Fibroblast of lung (primary cell): ENCODE data around the gene PDE4D. TPM values are rescaled to one million over a fixed set of nuclear protein-coding genes. Genes with fewer than 3 reads are reported as not detected.

Experiments used
- DNase-seq, 2 donors: peaks; one replicate each; pipeline versions ENCODE4 v3.0.0 to v3.0.0-alpha.2; 2010; ENCODE audit warnings: low read depth in 2 of 2
- H2AFZ ChIP-seq: 2 replicates; pipeline ENCODE4 v1.5.1; 2012; ENCODE audit warnings: low read length, control low read depth, inconsistent platforms
- H3K27ac ChIP-seq: 2 replicates; pipeline ENCODE4 v1.5.1; 2011; ENCODE audit warnings: low read length, control low read depth; ENCODE audit not compliant: insufficient read depth
- H3K27me3 ChIP-seq: 2 replicates; pipeline ENCODE4 v1.5.1; 2011; ENCODE audit warnings: mild to moderate bottlenecking, low read length; ENCODE audit not compliant: control insufficient read depth, insufficient read depth
- H3K36me3 ChIP-seq: 2 replicates; pipeline ENCODE4 v1.5.1; 2011; ENCODE audit warnings: low read length; ENCODE audit not compliant: control insufficient read depth, insufficient read depth
- H3K4me1 ChIP-seq: 2 replicates; pipeline ENCODE4 v1.5.1; 2011; ENCODE audit warnings: low read length; ENCODE audit not compliant: control insufficient read depth, insufficient read depth; ENCODE audit errors: extremely low read depth
- H3K4me2 ChIP-seq: 2 replicates; pipeline ENCODE4 v1.5.1; 2011; ENCODE audit warnings: low read length, control low read depth; ENCODE audit not compliant: insufficient read depth; ENCODE audit errors: extremely low read depth
- H3K4me3 ChIP-seq, 4 experiments: fragments of 200-600 bp in 1 of 4; sonication (generic) in 1 of 4; replicated peaks in 1 of 4; 2 replicates each; pipeline ENCODE4 v1.5.1; 2011 to 2016; ENCODE audit warnings: low read length in 4 of 4, low read depth in 3 of 4, mild to moderate bottlenecking in 3 of 4, control low read depth in 2 of 4, inconsistent platforms in 1 of 4, mixed read lengths in 1 of 4; ENCODE audit not compliant: insufficient read depth in 1 of 4; ENCODE audit errors: control extremely low read depth in 1 of 4
- H3K79me2 ChIP-seq: 2 replicates; pipeline ENCODE4 v1.5.1; 2012; ENCODE audit warnings: mild to moderate bottlenecking, low read length, inconsistent platforms; ENCODE audit not compliant: control insufficient read depth, insufficient read depth
- H3K9ac ChIP-seq: 2 replicates; pipeline ENCODE4 v1.5.1; 2011; ENCODE audit warnings: mild to moderate bottlenecking, low read length, control low read depth; ENCODE audit not compliant: insufficient read depth
- H3K9me3 ChIP-seq: 2 replicates; pipeline ENCODE4 v1.5.1; 2012; ENCODE audit warnings: low read depth, low read length; ENCODE audit not compliant: control insufficient read depth, insufficient read depth
- H4K20me1 ChIP-seq: 2 replicates; pipeline ENCODE4 v1.5.1; 2011; ENCODE audit warnings: low read length; ENCODE audit not compliant: control insufficient read depth, insufficient read depth; ENCODE audit errors: extremely low read depth
- EZH2 ChIP-seq: IDR thresholded peaks from 2 replicates; pipeline ENCODE4 v1.5.1; 2012; ENCODE audit warnings: low read length, control low read depth, mild to moderate bottlenecking; ENCODE audit errors: missing control alignments
- polyA plus RNA-seq, 2 donors: library from polyadenylated mRNA; depleted of rRNA in 1 of 2; stranded (reverse) in 1 of 2; unstranded in 1 of 2; fragments of >200 nt; gene quantifications; 2 replicates each; pipeline ENCODE4 v1.2.1, GENCODE V29; 2011 to 2012; ENCODE audit warnings: missing spikeins in 1 of 2
- total RNA-seq: library from RNA; depleted of rRNA; stranded (reverse); fragments of >200 nt; gene quantifications from 2 replicates; pipeline ENCODE4 v1.2.1, GENCODE V29; 2014
- TF ChIP-seq, protein P1 (sequence below), 2 donors: IDR thresholded peaks in 1 of 2; conservative IDR thresholded peaks in 1 of 2; 1 replicate in 1 of 2; 2 replicates in 1 of 2; pipeline ENCODE4 v1.5.1; 2011 to 2012; ENCODE audit warnings: low read length in 2 of 2, control low read depth in 1 of 2, inconsistent platforms in 1 of 2, low read depth in 1 of 2, mild to moderate bottlenecking in 1 of 2

Gene PDE4D
- total and polyA plus RNA-seq, 2 donors (not counting 1 experiment from before 2014, with no cell fraction given) = 2.1 to 8.3 TPM

DNA sequence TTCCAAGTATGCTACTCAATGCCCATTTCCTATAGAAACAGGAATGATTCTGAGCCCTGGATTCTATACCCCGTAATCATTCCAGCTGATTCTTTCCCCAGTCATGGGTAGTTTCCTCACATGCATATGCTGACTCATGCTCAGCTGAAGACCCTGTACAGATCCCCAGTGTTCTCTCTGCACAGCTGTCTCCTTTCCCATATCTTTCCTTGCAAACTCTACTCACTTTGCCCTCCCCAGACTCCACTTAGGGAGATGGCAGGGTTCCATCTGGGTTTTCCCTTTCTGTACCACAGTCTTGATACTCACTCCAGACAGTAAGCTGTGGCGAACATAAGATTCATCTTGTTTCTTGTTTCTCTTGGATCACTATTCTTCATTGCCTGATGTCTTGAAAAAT is 953.1 kb downstream of the PDE4D start:
- H3K4me1 ChIP-seq = no peaks in the 10 kb centered on the region
- H2AFZ ChIP-seq = no peak overlapping the region
- no peaks in the 10 kb centered on the region for H3K9me3 ChIP-seq
- H3K36me3 ChIP-seq = no peaks in the 10 kb centered on the region
- H3K27me3 ChIP-seq = no peaks in the 10 kb centered on the region
- no peaks in the 10 kb centered on the region for H3K79me2 ChIP-seq
- no peaks in the 10 kb centered on the region for H4K20me1 ChIP-seq
- no peak for TF ChIP-seq EZH2
- TF ChIP-seq, protein P1, sequence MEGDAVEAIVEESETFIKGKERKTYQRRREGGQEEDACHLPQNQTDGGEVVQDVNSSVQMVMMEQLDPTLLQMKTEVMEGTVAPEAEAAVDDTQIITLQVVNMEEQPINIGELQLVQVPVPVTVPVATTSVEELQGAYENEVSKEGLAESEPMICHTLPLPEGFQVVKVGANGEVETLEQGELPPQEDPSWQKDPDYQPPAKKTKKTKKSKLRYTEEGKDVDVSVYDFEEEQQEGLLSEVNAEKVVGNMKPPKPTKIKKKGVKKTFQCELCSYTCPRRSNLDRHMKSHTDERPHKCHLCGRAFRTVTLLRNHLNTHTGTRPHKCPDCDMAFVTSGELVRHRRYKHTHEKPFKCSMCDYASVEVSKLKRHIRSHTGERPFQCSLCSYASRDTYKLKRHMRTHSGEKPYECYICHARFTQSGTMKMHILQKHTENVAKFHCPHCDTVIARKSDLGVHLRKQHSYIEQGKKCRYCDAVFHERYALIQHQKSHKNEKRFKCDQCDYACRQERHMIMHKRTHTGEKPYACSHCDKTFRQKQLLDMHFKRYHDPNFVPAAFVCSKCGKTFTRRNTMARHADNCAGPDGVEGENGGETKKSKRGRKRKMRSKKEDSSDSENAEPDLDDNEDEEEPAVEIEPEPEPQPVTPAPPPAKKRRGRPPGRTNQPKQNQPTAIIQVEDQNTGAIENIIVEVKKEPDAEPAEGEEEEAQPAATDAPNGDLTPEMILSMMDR (conservative IDR thresholded peaks at IDR 0.05 in 1 of 2, IDR thresholded peaks at IDR 0.05 in 1 of 2; ENCODE audit: low read depth in 1 of 2, low read length in 2 of 2) = no peak
- no peak overlapping the region for H3K4me3 ChIP-seq
- H3K27ac ChIP-seq = no peak overlapping the region
- DNase-seq = peak; percentile 65 to 85
- H3K9ac ChIP-seq = no peak overlapping the region
- H3K4me2 ChIP-seq = no peak overlapping the region

DNA sequence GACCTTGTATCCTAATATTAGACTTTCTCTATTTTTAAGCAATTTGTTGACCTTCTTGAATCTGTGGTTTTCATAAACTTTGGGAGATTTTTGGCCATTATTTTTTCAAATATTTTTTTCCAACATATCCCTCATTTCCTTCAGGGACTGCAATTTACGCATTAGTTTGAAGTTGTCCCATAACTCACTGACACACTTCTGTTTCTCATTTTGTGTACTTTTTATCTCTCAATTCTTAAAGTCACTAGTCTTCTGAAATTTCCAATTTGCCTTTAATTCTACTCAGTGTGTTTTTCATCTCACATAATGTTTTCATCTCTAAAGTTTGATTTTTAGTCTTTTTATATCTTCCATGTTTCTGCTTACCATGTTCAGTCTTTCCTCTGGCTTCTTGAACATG is 953.9 kb downstream of the PDE4D start:
- no peak for DNase-seq
- H3K4me2 ChIP-seq = no peak overlapping the region

DNA sequence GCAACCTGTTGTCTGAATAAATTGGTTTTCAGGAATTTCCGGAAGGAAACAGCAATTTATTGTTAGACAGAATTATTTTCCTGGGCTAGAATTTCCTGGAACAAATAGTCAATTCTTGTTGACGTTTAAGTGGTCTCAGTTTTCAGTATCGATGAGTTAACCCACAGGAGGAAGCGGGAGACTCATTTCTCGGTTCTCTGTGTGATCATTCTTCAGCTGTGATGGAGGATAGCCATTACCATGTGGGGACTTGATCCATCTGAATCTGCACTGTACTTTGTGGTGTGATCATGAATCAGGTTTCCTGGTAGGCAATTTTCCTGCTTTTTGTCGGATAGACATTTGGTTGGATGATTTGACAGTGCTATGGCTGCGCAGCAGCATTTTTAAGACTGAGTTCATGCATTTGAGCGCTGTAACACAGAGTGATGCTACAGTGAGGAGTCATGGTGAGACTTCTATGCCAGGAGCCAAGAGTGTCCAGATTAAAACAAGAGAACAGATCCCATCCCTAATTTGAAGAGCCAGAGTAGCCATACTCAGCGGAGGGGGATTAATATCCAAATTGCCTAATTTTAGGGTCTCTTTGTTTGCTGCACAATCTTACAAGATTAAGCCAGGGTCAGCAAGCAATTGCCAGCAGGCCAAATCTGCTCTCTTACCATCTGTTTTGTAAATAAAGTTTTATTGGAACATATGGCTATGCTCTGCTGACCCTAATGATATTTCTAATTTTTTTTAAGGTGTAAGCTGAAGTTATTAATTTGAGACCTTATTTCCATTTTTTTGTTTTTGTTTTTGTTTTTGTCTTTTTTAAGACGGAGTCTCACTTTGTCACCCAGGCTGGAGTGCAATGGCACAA is 954.7 kb downstream of the PDE4D start:
- Histone ChIP-seq H3K36me3 (no peaks in the 10 kb centered on the region), H3K79me2 (no peaks in the 10 kb centered on the region), H4K20me1 (no peaks in the 10 kb centered on the region), H3K27ac (no peak overlapping the region), H3K4me1 (no peaks in the 10 kb centered on the region), H3K27me3 (no peaks in the 10 kb centered on the region), H2AFZ (no peak overlapping the region), H3K9ac (no peak overlapping the region), H3K9me3 (no peaks in the 10 kb centered on the region), H3K4me2 (no peak overlapping the region), H3K4me3 (no peak overlapping the region)
- DNase-seq = no peak
- TF ChIP-seq, protein P1 (conservative IDR thresholded peaks at IDR 0.05 in 1 of 2, IDR thresholded peaks at IDR 0.05 in 1 of 2; ENCODE audit: low read depth in 1 of 2, low read length in 2 of 2) = no peak
- TF ChIP-seq EZH2 = no peak

More for the DNA sequence above, 953.9 kb downstream of the PDE4D start:
- Histone ChIP-seq H3K9ac (no peak overlapping the region), H3K27ac (no peak overlapping the region), H3K79me2 (no peaks in the 10 kb centered on the region), H3K4me3 (no peak overlapping the region), H4K20me1 (no peaks in the 10 kb centered on the region), H3K4me1 (no peaks in the 10 kb centered on the region), H3K9me3 (no peaks in the 10 kb centered on the region), H2AFZ (no peak overlapping the region), H3K36me3 (no peaks in the 10 kb centered on the region), H3K27me3 (no peaks in the 10 kb centered on the region)
- TF ChIP-seq EZH2 = no peak
- TF ChIP-seq, protein P1 (conservative IDR thresholded peaks at IDR 0.05 in 1 of 2, IDR thresholded peaks at IDR 0.05 in 1 of 2; ENCODE audit: low read depth in 1 of 2, low read length in 2 of 2) = no peak
